ENCODE measurements around the gene CLNK.

DNA sequence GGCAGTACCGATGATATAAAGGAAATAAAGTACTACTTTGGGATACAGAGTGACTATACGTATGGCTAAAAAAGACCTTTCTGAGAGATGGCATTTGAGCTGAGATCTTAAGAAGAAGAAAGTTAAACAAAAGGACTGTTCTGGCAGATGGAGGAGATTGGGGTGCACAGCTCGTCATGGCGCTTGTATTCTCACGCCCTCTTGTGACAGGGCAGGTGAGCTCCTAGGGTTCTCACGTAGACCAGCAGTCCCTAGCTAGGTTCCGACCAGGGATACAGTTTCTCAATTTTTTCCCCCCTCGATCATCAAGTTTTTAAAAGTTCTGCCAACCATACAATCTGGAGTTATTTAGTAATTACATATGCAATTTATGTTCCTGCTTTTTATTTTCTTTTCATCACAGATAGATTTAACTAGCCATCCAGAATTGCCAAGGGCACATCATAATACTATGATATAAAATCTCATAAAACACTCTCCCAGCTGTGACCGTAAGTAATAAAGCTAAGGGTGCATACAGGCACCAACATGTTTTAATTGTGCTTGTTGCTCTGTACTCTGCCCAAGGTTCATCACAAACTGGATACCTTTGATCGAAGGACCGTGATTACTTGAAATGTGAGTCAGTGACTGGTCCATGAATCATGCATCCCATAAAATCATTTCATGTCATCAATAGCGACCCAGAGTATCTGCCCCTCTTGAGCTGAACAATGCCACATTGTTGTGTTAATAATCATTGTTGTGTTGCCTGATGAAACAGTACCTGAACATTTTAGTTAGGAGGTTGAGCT is 157.9 kb downstream of the CLNK start:
- TF ChIP-seq ZNF274 (IDR thresholded peaks at IDR 0.05; ENCODE audit: low read depth, low read length) (no peak), YY1 (IDR thresholded peaks at IDR 0.05; ENCODE audit: insufficient read depth, insufficient read length) (no peak)
